Measurements from ENCODE around the gene DMD.
"Not testable (repeated sequence)": the region's sequence is repeated elsewhere in the genome, so short reads cannot be mapped to it uniquely, and the experiment has no call there.

Gene DMD

GRCh38 chrX:33149580-33149979, 61.8 kb downstream of the DMD start:
- DNase-seq, result no peak

DNA sequence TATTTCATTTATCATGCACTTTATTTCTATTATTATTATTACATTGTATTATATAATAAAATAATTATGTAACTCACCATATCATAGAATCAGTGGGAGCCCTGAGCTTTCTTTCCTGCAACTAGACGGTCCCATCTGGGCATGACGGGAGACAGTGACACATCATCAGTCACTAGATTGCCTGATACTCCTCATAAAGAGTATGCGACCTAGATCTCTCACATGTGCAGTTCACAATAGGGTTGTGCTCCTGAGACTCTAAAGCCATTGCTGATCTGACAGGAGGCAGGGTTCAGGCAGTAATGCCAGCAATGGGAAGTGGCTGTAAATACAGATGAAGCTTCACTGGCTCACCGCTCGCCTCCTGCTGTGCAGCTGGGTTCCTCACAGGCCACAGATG, 62.3 kb downstream of the DMD start:
- no peak for DNase-seq

- DNase-seq, result no peak
These were observed 69.0 kb downstream of the DMD start for GRCh38 chrX:33142331-33142730.

GRCh38 chrX:33138677-33139249, 72.6 kb downstream of the DMD start:
- DNase-seq, result no peak

DNA sequence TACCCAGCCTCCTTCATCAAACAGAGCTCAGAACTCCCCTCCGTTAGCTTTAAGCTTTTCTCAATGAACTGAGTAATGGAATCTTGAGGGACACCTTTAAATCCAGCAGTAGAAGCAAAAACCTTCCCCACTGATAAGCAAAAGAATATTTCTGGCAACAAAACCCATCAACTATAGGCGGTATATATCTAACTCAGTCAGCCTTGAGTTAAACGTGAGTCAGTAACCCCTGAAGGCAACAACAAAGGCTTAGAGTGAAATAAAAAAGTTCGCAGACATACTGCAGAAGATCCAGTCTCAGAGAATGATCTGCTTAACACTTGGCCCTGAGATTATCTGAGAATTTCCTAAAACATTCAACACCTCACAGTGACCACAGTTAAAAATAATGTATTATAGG, 77.2 kb downstream of the DMD start:
- no peak for DNase-seq

DNA sequence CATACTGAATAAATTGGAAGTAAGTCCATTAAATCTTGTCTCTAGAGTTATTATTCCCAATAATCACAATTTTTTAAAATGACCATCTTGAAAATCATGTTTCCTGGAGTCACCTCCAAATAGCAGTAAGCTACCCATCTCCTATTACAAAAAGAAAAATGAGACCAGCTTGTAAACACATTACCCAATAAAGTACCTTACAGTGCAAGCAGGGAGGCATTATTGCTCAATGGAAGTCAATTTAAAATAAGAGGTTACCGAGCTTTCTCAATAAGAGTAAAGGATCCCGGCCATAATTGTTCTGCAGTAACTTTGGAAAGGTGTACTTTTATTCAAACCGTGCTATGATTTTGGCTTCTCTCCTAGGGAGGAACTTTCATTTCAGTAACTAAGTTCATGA, 78.0 kb downstream of the DMD start:
- DNase-seq, result no peak

DNA sequence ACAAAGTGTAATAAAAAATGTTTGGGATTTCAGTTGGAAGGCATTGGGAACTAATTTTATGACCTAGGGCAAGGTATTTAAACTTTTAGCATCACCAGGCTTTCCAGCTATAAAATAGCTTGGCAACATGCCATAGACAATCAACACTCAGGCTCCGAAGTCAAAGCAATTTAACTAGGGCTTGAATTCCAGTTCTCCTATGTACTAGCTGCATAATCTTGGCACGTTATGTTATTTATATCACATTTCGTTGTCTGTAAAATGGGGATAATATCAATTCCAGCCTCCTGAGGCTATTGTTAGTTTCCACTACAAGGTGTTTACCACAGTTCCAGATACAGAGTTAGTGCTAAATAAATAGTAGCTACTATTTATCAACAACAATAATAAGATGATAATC, 78.8 kb downstream of the DMD start:
- DNase-seq, result no peak

GRCh38 chrX:33129607-33130006, 81.7 kb downstream of the DMD start:
- DNase-seq, result no peak

DNA sequence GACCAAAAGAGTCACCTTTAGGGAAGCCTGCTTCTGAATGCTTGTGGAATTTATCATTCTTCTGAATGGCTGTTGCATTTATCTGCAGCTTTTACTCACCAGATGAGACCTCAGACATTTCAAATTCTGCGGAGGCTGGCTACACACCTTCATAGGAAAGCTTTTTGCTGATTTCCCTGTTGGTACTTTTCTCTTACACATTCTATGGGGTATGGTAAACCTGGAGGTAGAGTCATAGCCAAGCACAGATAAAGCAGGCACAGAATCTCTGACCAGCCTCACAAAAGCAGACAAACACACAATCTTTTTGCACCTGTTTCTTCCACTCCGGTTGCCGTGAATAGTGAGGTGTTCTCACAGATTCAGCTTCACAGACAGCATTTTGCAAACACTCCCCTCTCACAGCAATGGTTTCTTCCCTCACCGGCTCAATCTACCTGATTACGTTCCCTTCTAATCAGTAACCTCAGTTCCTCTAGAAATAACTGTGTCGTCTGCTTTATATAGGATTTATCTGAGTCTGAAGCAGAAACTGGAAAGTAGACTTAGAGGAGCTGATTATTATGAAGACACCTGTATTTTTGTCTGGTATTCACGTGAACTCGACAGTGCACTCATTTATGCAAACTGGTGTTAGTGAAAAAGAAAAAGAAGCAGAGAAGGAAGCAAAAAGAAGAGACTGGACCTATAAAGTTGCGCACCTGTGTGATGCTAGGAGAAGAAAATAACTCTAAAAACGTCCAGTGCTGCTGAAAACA, 83.1 kb downstream of the DMD start:
- DNase-seq, result no peak

- no peak for DNase-seq
These were observed 84.9 kb downstream of the DMD start for GRCh38 chrX:33126469-33126868.

- no peak for DNase-seq
These were observed 101.5 kb downstream of the DMD start for GRCh38 chrX:33109858-33110257.

- DNase-seq, result no peak
These were observed 104.6 kb downstream of the DMD start for GRCh38 chrX:33106737-33107136.

DNA sequence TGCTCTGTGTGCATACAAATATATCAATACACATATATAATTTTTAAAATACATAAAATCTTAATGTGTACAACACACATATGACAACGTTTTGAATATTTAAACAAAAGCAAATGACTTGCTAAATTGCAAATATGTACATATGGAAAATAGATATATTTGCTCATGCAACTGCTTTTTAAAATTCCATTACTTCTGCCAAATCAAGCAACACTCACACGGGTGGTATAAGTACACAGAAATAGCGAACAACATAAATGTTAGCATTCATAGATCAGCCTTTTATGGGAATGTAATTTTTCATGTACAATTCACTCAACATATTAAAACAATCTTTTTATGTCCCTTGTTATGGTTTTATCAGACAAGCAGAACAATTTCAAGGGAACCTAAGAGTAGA, 116.3 kb downstream of the DMD start:
- no peak for DNase-seq

GRCh38 chrX:33087411-33087810, 123.9 kb downstream of the DMD start:
- no peak for DNase-seq

- no peak for DNase-seq
These were observed 124.5 kb downstream of the DMD start for GRCh38 chrX:33086886-33087285.

DNA sequence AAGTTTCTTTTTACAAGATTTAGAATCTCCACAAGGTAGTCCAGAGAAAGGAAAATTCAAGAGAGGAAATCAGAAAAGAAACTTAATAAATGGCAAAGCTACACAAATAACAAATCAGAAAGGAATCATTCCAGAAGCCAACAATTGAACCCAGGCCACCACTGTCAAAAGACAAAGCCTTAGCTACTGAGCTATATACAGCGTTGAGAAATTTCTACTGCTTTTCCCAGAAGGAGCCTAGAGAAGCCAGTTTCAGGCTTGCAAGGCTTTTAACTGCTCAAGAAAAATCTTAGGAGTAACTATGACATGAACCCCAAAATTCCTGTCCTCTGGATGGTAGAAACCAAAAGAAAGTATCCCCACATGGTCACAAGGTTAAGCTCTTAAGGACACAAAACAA, 129.0 kb downstream of the DMD start:
- DNase-seq, result no peak

DNA sequence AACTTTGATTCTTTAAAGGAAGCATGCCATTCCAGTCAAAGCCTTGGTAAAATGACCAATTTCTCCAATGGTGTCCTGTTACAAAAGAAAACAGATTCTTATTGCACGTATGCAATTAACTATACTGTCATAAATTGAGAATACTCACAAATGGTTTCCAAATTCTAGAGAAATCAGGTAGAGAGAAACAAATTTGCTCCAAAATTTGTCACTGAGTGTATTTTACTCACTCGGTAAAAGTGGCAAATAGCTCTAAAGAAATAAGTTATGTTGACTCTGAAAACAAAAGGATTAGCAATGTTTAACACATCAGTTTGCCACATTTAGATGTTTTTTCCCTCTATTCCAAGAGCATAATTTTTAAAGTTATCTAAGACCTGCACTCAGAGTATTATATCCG, 133.1 kb downstream of the DMD start:
- no peak for DNase-seq

DNA sequence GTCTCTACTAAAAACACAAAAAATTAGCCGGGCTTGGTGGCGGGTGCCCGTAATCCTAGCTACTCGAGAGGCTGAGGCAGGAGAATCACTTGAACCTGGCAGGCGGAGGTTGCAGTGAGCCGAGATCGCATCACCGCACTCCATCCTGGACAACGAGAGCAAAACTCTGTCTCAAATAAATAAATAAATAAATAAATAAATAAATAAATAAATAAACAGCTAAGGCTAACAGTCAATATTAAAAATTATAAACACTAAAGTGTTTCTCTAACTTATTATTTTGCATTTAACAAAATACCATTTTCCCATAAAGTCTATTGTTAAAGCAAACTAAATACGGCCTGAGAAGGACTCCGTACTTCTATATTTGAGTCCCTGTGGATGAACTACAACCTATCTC, 137.7 kb downstream of the DMD start:
- not testable (repeated sequence) for DNase-seq

DNA sequence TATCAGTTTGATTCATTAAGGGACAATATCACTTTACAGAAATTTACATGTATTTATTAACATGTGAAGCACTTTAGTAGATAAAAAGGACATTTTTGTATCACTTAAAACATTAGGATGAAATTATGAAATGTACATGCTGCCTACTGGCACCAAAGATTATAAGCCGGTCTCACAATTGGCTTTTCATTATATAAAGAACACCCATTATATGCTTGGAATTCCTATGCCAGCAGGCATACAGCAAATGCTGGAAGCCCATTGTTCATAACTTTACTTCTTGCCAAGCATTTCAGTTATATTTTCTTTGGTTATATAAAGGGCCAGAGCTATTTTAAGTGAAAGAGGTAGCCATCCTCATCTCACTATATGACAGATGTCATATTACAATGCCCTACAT, 145.9 kb downstream of the DMD start:
- no peak for DNase-seq

GRCh38 chrX:33062041-33062440, 149.3 kb downstream of the DMD start:
- DNase-seq, result no peak

DNA sequence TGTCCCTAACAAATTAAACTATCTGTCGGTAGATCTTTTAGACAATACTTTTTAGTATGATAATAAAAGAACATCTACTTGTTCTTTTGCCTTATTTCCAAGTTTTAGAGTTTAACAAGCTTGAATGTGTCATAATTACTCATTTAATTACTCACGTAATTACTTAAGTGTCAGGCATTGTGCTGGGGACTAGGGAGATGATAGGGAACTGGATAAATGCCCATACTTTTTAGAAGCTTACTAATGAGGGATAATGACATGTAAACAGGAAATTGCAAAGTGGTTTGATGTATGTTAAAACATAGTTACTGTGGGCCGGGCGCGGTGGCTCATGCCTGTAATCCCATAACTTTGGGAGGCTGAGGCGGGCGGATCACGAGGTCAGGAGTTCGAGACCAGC, 158.3 kb downstream of the DMD start:
- no peak for DNase-seq

DNA sequence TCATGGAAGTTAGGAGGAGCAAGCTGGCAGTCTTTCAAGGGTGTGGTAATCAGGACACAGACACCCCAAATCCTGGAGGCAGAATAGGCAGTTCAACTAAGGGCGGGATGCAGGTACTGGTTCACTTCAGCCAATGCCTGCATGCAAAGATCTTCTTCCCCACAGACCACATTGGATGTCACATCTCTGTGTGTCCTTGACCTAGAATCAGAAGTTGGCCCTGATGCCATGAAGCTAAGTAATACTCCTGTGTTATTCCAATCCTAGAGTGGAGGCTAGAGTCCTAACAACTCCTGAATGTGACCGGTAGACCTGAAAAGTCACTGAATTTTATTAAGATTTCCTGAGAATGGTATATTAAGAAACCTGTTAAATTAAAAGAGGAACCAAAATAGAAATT, 165.5 kb downstream of the DMD start:
- DNase-seq, result no peak

DNA sequence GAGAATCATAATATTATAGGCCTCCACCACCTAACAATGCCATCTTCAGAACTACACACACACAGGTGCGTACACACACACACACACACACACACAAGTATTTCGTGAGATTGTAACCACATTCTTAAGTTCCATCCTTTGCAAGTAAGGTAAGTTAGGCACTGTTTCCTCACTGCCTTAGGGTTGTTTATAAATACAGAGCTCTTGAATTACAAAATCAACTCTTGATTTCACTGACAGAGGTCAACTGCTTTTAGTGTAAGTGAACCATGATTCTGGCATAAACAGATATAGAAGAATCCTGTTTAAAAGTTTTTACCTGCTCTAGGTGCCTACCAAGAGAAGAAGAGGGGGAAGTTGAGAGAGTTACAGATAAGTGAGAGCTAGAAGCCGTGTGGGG, 166.1 kb downstream of the DMD start:
- DNase-seq, result no peak

GRCh38 chrX:33041141-33041540, 170.2 kb downstream of the DMD start:
- DNase-seq, result no peak

DNA sequence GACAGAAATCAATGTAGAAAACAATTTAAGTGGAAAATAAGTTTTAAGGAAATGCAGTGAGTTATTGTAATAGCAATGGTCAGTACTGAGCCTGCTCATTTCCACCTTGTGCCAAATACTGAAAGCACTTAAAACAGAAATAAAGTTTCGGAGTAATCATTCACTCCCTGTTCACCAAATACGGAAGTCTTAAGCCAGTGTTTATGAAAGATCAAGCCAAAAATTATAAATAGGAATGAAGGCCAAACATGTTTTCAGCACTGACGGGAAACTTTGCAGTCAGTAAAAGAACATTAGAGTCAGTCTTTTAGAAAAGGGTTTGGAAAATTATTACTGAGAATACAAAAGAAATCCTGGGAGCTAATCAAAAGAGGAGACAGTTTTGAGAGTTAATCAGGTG, 178.6 kb downstream of the DMD start:
- DNase-seq, result no peak

Measured in NCI-H526 treated with DMSO at 0.1 percent for 48 hours (cell line).